ENCODE results near the gene CEP164. TPM values are rescaled to one million over a fixed set of nuclear protein-coding genes. Genes with fewer than 3 reads are reported as not detected.
"Not testable (repeated sequence)": the region's sequence is repeated elsewhere in the genome, so short reads cannot be mapped to it uniquely, and the experiment has no call there.

CEP164 gene
- total RNA-seq, 1 experiment from 2014 or later, result 16.5 TPM

GRCh38 chr11:117303646-117304315, 23.9 kb upstream of the CEP164 start:
- DNase-seq (ENCODE audit: low spot score), result no peak

GRCh38 chr11:117305145-117305544, 22.5 kb upstream of the CEP164 start:
- DNase-seq (ENCODE audit: low spot score), result no peak

- DNase-seq (ENCODE audit: low spot score), result no peak
Measured at GRCh38 chr11:117309310-117309709, 18.3 kb upstream of the CEP164 start.

GRCh38 chr11:117313091-117313490, 14.6 kb upstream of the CEP164 start:
- DNase-seq (ENCODE audit: low spot score), result no peak

GRCh38 chr11:117313828-117314768, 13.6 kb upstream of the CEP164 start:
- no peak for DNase-seq (ENCODE audit: low spot score)

- no peak for DNase-seq (ENCODE audit: low spot score)
Measured at GRCh38 chr11:117314840-117315239, 12.8 kb upstream of the CEP164 start.

GRCh38 chr11:117315285-117316196, 12.1 kb upstream of the CEP164 start:
- DNase-seq (ENCODE audit: low spot score), result no peak

- DNase-seq (ENCODE audit: low spot score), result peak; percentile 80
Measured at GRCh38 chr11:117316197-117316961, 11.3 kb upstream of the CEP164 start, which contains the start of gene BACE1. BACE1 (minus strand) TSS chr11:117316256; CDS start chr11:117315795, 461 bp downstream.

GRCh38 chr11:117318738-117319137, 8.9 kb upstream of the CEP164 start:
- DNase-seq (ENCODE audit: low spot score), result no peak

- no peak for DNase-seq (ENCODE audit: low spot score)
Measured at GRCh38 chr11:117319214-117319840, 8.3 kb upstream of the CEP164 start.

- DNase-seq (ENCODE audit: low spot score), result not testable (repeated sequence)
Measured at GRCh38 chr11:117327255-117327566, 443 bp upstream of the CEP164 start.

- no peak for DNase-seq (ENCODE audit: low spot score)
Measured at GRCh38 chr11:117328375-117329010, 839 bp downstream of the CEP164 start.

- no peak for DNase-seq (ENCODE audit: low spot score)
Measured at GRCh38 chr11:117332843-117333242, 5.2 kb downstream of the CEP164 start.

- no peak for DNase-seq (ENCODE audit: low spot score)
Measured at GRCh38 chr11:117333917-117334316, 6.3 kb downstream of the CEP164 start.

- DNase-seq (ENCODE audit: low spot score), result no peak
Measured at GRCh38 chr11:117334896-117335295, 7.2 kb downstream of the CEP164 start.

- no peak for DNase-seq (ENCODE audit: low spot score)
Measured at GRCh38 chr11:117335399-117335798, 7.7 kb downstream of the CEP164 start.

GRCh38 chr11:117337076-117337475, 9.4 kb downstream of the CEP164 start:
- no peak for DNase-seq (ENCODE audit: low spot score)

- DNase-seq (ENCODE audit: low spot score), result no peak
Measured at GRCh38 chr11:117345039-117345438, 17.4 kb downstream of the CEP164 start.

- no peak for DNase-seq (ENCODE audit: low spot score)
Measured at GRCh38 chr11:117354550-117354949, 26.9 kb downstream of the CEP164 start.

Measured in H4 (cell line).